Measurements from ENCODE around the gene RBM19.

DNA sequence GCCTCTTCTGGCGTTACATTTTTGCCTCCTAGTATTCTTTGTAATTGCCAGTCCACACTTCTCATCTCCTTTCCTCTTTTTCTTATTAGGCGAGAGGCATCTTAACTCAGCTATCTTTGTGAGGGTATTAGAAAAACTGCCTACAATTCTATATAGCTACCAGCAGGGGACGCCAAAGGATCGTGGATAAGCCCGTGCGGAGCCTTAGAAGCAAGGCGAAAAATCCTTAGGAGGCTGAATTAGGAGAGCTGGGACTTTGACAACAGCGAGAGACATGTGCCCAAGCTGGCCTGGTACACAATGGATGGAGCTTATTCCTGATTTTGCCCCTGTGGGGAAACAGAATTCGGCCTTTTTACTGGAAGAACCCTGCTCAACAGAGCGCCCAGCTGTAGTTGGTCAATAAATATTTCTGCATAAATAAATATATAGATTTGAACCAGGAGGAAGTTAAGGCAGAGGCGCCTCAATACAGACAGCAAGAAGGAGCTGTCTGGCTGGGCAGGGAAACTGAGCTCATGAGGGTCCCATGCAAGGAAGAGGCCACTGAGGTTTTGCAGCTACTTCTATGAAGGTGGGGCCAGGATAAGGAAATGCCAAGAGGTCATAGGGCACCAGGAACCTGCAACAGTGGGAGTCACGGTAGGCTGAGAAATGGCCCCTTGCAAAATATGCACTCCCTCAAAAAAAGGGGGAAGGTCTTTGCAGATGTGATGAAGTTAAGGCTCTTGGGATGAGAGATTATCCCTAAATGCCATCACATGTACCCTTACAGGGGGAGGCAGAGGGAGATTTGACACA, 14.6 kb upstream of the RBM19 start:
- TF ChIP-seq, protein P1, sequence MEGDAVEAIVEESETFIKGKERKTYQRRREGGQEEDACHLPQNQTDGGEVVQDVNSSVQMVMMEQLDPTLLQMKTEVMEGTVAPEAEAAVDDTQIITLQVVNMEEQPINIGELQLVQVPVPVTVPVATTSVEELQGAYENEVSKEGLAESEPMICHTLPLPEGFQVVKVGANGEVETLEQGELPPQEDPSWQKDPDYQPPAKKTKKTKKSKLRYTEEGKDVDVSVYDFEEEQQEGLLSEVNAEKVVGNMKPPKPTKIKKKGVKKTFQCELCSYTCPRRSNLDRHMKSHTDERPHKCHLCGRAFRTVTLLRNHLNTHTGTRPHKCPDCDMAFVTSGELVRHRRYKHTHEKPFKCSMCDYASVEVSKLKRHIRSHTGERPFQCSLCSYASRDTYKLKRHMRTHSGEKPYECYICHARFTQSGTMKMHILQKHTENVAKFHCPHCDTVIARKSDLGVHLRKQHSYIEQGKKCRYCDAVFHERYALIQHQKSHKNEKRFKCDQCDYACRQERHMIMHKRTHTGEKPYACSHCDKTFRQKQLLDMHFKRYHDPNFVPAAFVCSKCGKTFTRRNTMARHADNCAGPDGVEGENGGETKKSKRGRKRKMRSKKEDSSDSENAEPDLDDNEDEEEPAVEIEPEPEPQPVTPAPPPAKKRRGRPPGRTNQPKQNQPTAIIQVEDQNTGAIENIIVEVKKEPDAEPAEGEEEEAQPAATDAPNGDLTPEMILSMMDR (IDR thresholded peaks at IDR 0.05 in 8 of 11, conservative IDR thresholded peaks at IDR 0.05 in 3 of 11), result peak; percentile 8 to 79 (median 69)
- TF ChIP-seq POLR2A (IDR thresholded peaks at IDR 0.05) (no peak), POLR2AphosphoS5 (IDR thresholded peaks at IDR 0.05) (no peak)
